ENCODE measurements around the gene SSC5D.

SSC5D gene

GRCh38 chr19:55497763-55498162, 9.5 kb downstream of the SSC5D start:
- Mint-ChIP-seq H3K27me3 (no peaks in the 10 kb centered on the region), H3K36me3 (no peaks in the 10 kb centered on the region)

GRCh38 chr19:55498246-55498840, 10.1 kb downstream of the SSC5D start:
- Mint-ChIP-seq H3K27me3 (no peaks in the 10 kb centered on the region), H3K4me1 (peaks cover 10% of the 10 kb centered on the region), H3K36me3 (peaks cover 1% of the 10 kb centered on the region), H3K4me3 (no peak overlapping the region), H3K27ac (no peak overlapping the region), H3K9me3 (no peaks in the 10 kb centered on the region)

More at GRCh38 chr19:55497763-55498162, 9.5 kb downstream of the SSC5D start:
- Mint-ChIP-seq H3K9me3 (no peaks in the 10 kb centered on the region), H3K27ac (no peak overlapping the region), H3K4me3 (no peak overlapping the region), H3K4me1 (peaks cover 6% of the 10 kb centered on the region)

GRCh38 chr19:55500368-55500952, 12.2 kb downstream of the SSC5D start:
- Mint-ChIP-seq H3K4me3 (no peak overlapping the region), H3K27ac (no peak overlapping the region), H3K9me3 (no peaks in the 10 kb centered on the region), H3K27me3 (no peaks in the 10 kb centered on the region), H3K4me1 (peaks cover 14% of the 10 kb centered on the region), H3K36me3 (peaks cover 1% of the 10 kb centered on the region)

- Mint-ChIP-seq H3K9me3 (no peaks in the 10 kb centered on the region), H3K4me3 (peak overlapping the region; percentile 31), H3K27me3 (no peaks in the 10 kb centered on the region), H3K36me3 (peaks cover 1% of the 10 kb centered on the region), H3K27ac (peak overlapping the region; percentile 43), H3K4me1 (peaks cover 14% of the 10 kb centered on the region)
These were observed 14.1 kb downstream of the SSC5D start for GRCh38 chr19:55502197-55502952.

GRCh38 chr19:55503157-55503501, 14.9 kb downstream of the SSC5D start:
- peak overlapping the region; percentile 83 for H3K4me3 Mint-ChIP-seq
- peaks cover 14% of the 10 kb centered on the region for H3K4me1 Mint-ChIP-seq
- H3K9me3 Mint-ChIP-seq = no peaks in the 10 kb centered on the region

GRCh38 chr19:55503502-55504251, 15.4 kb downstream of the SSC5D start:
- Mint-ChIP-seq H3K9me3 (no peaks in the 10 kb centered on the region), H3K27ac (peak overlapping the region; percentile 93), H3K36me3 (peaks cover 1% of the 10 kb centered on the region), H3K27me3 (no peaks in the 10 kb centered on the region), H3K4me1 (peaks cover 14% of the 10 kb centered on the region), H3K4me3 (peak overlapping the region; percentile 83)

More at GRCh38 chr19:55503157-55503501, 14.9 kb downstream of the SSC5D start:
- Mint-ChIP-seq H3K27ac (peak overlapping the region; percentile 93), H3K27me3 (no peaks in the 10 kb centered on the region), H3K36me3 (peaks cover 1% of the 10 kb centered on the region)

- Mint-ChIP-seq H3K27me3 (no peaks in the 10 kb centered on the region), H3K4me1 (peaks cover 14% of the 10 kb centered on the region), H3K4me3 (peak overlapping the region; percentile 83), H3K9me3 (no peaks in the 10 kb centered on the region), H3K36me3 (peaks cover 1% of the 10 kb centered on the region), H3K27ac (peak overlapping the region; percentile 41)
These were observed 16.0 kb downstream of the SSC5D start for GRCh38 chr19:55504252-55504603.

- H3K4me3 Mint-ChIP-seq = no peak overlapping the region
- peaks cover 14% of the 10 kb centered on the region for H3K4me1 Mint-ChIP-seq
These were observed 16.7 kb downstream of the SSC5D start for GRCh38 chr19:55504981-55505380.

GRCh38 chr19:55508120-55508519, 19.9 kb downstream of the SSC5D start:
- no peaks in the 10 kb centered on the region for H3K9me3 Mint-ChIP-seq
- H3K4me1 Mint-ChIP-seq = peaks cover 6% of the 10 kb centered on the region
- no peak overlapping the region for H3K27ac Mint-ChIP-seq
- H3K27me3 Mint-ChIP-seq = peaks cover 4% of the 10 kb centered on the region
- peaks cover under 1% of the 10 kb centered on the region for H3K36me3 Mint-ChIP-seq
- no peak overlapping the region for H3K4me3 Mint-ChIP-seq

More at GRCh38 chr19:55504981-55505380, 16.7 kb downstream of the SSC5D start:
- H3K36me3 Mint-ChIP-seq = peaks cover 1% of the 10 kb centered on the region
- no peaks in the 10 kb centered on the region for H3K27me3 Mint-ChIP-seq
- H3K9me3 Mint-ChIP-seq = no peaks in the 10 kb centered on the region
- no peak overlapping the region for H3K27ac Mint-ChIP-seq

- H3K27me3 Mint-ChIP-seq = no peaks in the 10 kb centered on the region
- H3K4me3 Mint-ChIP-seq = peak overlapping the region; percentile 77
- no peaks in the 10 kb centered on the region for H3K9me3 Mint-ChIP-seq
- H3K4me1 Mint-ChIP-seq = no peaks in the 10 kb centered on the region
- H3K36me3 Mint-ChIP-seq = no peaks in the 10 kb centered on the region
- peak overlapping the region; percentile 32 for H3K27ac Mint-ChIP-seq
These were observed 28.8 kb downstream of the SSC5D start for GRCh38 chr19:55516878-55517620.

GRCh38 chr19:55519451-55520311, 31.4 kb downstream of the SSC5D start:
- no peak overlapping the region for H3K4me3 Mint-ChIP-seq
- no peaks in the 10 kb centered on the region for H3K27me3 Mint-ChIP-seq
- H3K36me3 Mint-ChIP-seq = no peaks in the 10 kb centered on the region
- no peaks in the 10 kb centered on the region for H3K9me3 Mint-ChIP-seq
- no peaks in the 10 kb centered on the region for H3K4me1 Mint-ChIP-seq
- H3K27ac Mint-ChIP-seq = no peak overlapping the region

GRCh38 chr19:55520691-55521292, 32.6 kb downstream of the SSC5D start:
- Mint-ChIP-seq H3K4me1 (no peaks in the 10 kb centered on the region), H3K27ac (no peak overlapping the region), H3K4me3 (no peak overlapping the region), H3K27me3 (no peaks in the 10 kb centered on the region), H3K36me3 (no peaks in the 10 kb centered on the region), H3K9me3 (no peaks in the 10 kb centered on the region)

- H3K4me1 Mint-ChIP-seq = no peaks in the 10 kb centered on the region
- no peaks in the 10 kb centered on the region for H3K9me3 Mint-ChIP-seq
- H3K27ac Mint-ChIP-seq = no peak overlapping the region
- H3K36me3 Mint-ChIP-seq = no peaks in the 10 kb centered on the region
- H3K27me3 Mint-ChIP-seq = no peaks in the 10 kb centered on the region
- H3K4me3 Mint-ChIP-seq = no peak overlapping the region
These were observed 37.3 kb downstream of the SSC5D start for GRCh38 chr19:55525289-55526101.

Data from activated naive CD4-positive, alpha-beta T cell treated with anti-CD3 and anti-CD28 coated beads, Interleukin-2, amount 50 U/mL, for 24 hours (primary cell).